Measurements from ENCODE around the gene P2RY6. TPM values are rescaled to one million over a fixed set of nuclear protein-coding genes. Genes with fewer than 3 reads are reported as not detected.

The P2RY6 gene
- total RNA-seq, 1 experiment from 2014 or later = 0.15 TPM

DNA sequence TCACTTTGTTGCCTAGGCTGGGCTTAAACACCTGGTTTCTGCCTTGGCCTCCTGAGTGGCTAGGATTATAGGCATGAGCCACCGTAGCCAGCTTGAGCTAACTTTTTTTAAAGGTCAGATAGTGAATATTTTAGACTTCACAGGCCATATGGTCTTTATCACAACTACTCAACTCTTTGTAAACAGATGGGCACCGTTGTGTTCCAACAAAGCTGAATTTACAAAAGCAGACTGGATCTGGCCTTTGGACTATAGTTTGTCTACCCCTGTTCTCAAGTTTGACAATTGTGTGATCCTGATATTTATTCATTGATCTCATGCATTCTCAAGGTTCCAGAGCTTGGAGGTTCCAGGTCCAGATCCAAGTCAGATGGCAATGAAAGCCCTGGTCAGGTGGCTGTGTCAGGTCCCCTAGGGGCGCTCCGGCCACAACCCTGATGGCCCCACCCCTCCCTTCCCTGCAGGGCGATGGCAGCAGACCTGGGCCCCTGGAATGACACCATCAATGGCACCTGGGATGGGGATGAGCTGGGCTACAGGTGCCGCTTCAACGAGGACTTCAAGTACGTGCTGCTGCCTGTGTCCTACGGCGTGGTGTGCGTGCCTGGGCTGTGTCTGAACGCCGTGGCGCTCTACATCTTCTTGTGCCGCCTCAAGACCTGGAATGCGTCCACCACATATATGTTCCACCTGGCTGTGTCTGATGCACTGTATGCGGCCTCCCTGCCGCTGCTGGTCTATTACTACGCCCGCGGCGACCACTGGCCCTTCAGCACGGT is 38.3 kb upstream of the P2RY6 start:
- Histone ChIP-seq H3K27ac (ENCODE audit: low read depth, low read length) (no peak overlapping the region), H3K36me3 (ENCODE audit: control insufficient read depth in 1 of 2, insufficient read depth in 2 of 2, low read length in 2 of 2) (no peaks in the 10 kb centered on the region), H3K4me1 (ENCODE audit: control insufficient read depth in 1 of 2, insufficient read depth in 2 of 2, low read length in 2 of 2) (peaks cover 4 to 20% of the 10 kb centered on the region in 2 experiments), H4K20me1 (ENCODE audit: insufficient read depth) (no peaks in the 10 kb centered on the region), H3K9me2 (ENCODE audit: insufficient read depth) (no peaks in the 10 kb centered on the region), H3K27me3 (ENCODE audit: insufficient read depth, low read length) (no peaks in the 10 kb centered on the region), H3K9ac (ENCODE audit: low read length) (no peak overlapping the region), H3K4me2 (ENCODE audit: low read length) (no peak overlapping the region), H3K79me2 (ENCODE audit: insufficient read depth, low read length) (no peaks in the 10 kb centered on the region), H2AFZ (ENCODE audit: low read depth, low read length, poor library complexity, severe bottlenecking) (no peak overlapping the region), H3K4me3 (replicated peaks in 1 of 2; ENCODE audit: low read depth in 1 of 2, low read length in 2 of 2) (no peak overlapping the region), H3K9me3 (ENCODE audit: control insufficient read depth in 1 of 2, insufficient read depth in 1 of 2, low read depth in 1 of 2, low read length in 2 of 2) (no peaks in the 10 kb centered on the region)
- ChIA-PET RAD21 (ENCODE audit: low non-redundant PET in 1 of 2, low total read pairs in 2 of 2, uncharacterized antibody in 2 of 2, unreplicated experiment in 2 of 2) (no interaction called here), CTCF (interaction anchor here (1.0 to 1.1 kb wide), 2 partner anchors 9 to 14 kb away, joined by 3 read pairs; no protein-coding TSS in a partner anchor), POLR2A (no interaction called here)
- TF ChIP-seq ELF1 (IDR thresholded peaks at IDR 0.05; ENCODE audit: borderline replicate concordance, low read depth) (no peak), EGR1 (IDR thresholded peaks at IDR 0.05; ENCODE audit: low read depth) (no peak), CTCF (IDR thresholded peaks at IDR 0.05 in 2 of 3, conservative IDR thresholded peaks at IDR 0.05 in 1 of 3; ENCODE audit: borderline replicate concordance in 1 of 3, insufficient read depth in 1 of 3, low read depth in 2 of 3, low read length in 2 of 3) (no peak), EZH2 (IDR thresholded peaks at IDR 0.05) (no peak), SRF (IDR thresholded peaks at IDR 0.05; ENCODE audit: low read depth) (no peak), RAD21 (IDR thresholded peaks at IDR 0.05; ENCODE audit: low read depth) (no peak), EZH2phosphoT487 (IDR thresholded peaks at IDR 0.05; ENCODE audit: borderline replicate concordance) (no peak), REST (IDR thresholded peaks at IDR 0.05; ENCODE audit: low read depth) (no peak)
- ATAC-seq = no peak
- no peak for DNase-seq (ENCODE audit: low read depth, low spot score)
- BruUV-seq (replicated peaks) = no TSS peak
- intact Hi-C loops (cut with micrococcal nuclease) = no loop called here

All from HCT116 (cell line).